OCI-LY1 (cell line): ENCODE results near the gene TNP1.

ENCODE experiments used
- H2AFZ ChIP-seq: fragments of 200-600 bp; sonication (generic), shearing (Covaris generic); 2 replicates; pipeline ENCODE4 v1.6.0; 2014; ENCODE audit warnings: antibody characterized with exemption, mild to moderate bottlenecking, low read length
- H3F3A ChIP-seq: fragments of 200-600 bp; sonication (generic), shearing (Covaris generic); 2 replicates; pipeline ENCODE4 v1.6.0; 2014; ENCODE audit warnings: mild to moderate bottlenecking, antibody characterized with exemption, low read length, moderate library complexity; ENCODE audit not compliant: insufficient read depth
- H3K27ac ChIP-seq: fragments of 200-600 bp; sonication (generic); 2 replicates; pipeline ENCODE4 v1.5.1; 2014; ENCODE audit warnings: low read length, mixed run types, mild to moderate bottlenecking, low read depth; ENCODE audit not compliant: poor library complexity, severe bottlenecking
- H3K27me3 ChIP-seq: fragments of 200-600 bp; sonication (generic); 2 replicates; pipeline ENCODE4 v1.6.0; 2014; ENCODE audit warnings: antibody characterized with exemption, mild to moderate bottlenecking, low read length, moderate library complexity; ENCODE audit not compliant: insufficient read depth
- H3K36me3 ChIP-seq: fragments of 200-600 bp; sonication (generic); 2 replicates; pipeline ENCODE4 v1.6.1; 2014; ENCODE audit warnings: mild to moderate bottlenecking, antibody characterized with exemption, low read length, moderate library complexity, mixed read lengths; ENCODE audit not compliant: insufficient read depth
- H3K4me1 ChIP-seq: fragments of 200-600 bp; sonication (generic); 2 replicates; pipeline ENCODE4 v1.5.1; 2014; ENCODE audit warnings: mild to moderate bottlenecking, low read length, moderate library complexity; ENCODE audit not compliant: insufficient read depth, severe bottlenecking
- H3K4me2 ChIP-seq: fragments of 200-600 bp; sonication (generic), shearing (Covaris generic); 2 replicates; pipeline ENCODE4 v1.6.1; 2014; ENCODE audit warnings: low read length
- H3K4me3 ChIP-seq: fragments of 200-600 bp; sonication (generic); 2 replicates; pipeline ENCODE4 v1.5.1; 2014; ENCODE audit warnings: low read length, low read depth, mild to moderate bottlenecking, mixed read lengths; ENCODE audit not compliant: poor library complexity, severe bottlenecking
- H3K79me2 ChIP-seq: fragments of 200-600 bp; shearing (Covaris generic); 2 replicates; pipeline ENCODE4 v1.6.1; 2016; ENCODE audit warnings: mixed run types, low read length, mixed read lengths; ENCODE audit not compliant: insufficient read depth
- H3K9ac ChIP-seq: fragments of 200-600 bp; sonication (generic), shearing (Covaris generic); 2 replicates; pipeline ENCODE4 v1.6.1; 2014; ENCODE audit warnings: mild to moderate bottlenecking, low read length, mixed read lengths
- H3K9me2 ChIP-seq: fragments of 200-600 bp; sonication (generic), shearing (Covaris generic); 2 replicates; pipeline ENCODE4 v1.6.1; 2014; ENCODE audit warnings: low read depth, mild to moderate bottlenecking, low read length, mixed read lengths
- H3K9me3 ChIP-seq: fragments of 200-600 bp; shearing (Covaris generic); 2 replicates; pipeline ENCODE4 v1.6.1; 2014; ENCODE audit warnings: low read length, mixed read lengths
- H4K20me1 ChIP-seq: fragments of 200-600 bp; sonication (generic), shearing (Covaris generic); 2 replicates; pipeline ENCODE4 v1.6.0; 2016; ENCODE audit warnings: mild to moderate bottlenecking, low read length; ENCODE audit not compliant: insufficient read depth
- CTCF ChIP-seq: fragments of 200-600 bp; sonication (generic), shearing (Covaris generic); IDR thresholded peaks from 2 replicates; pipeline ENCODE4 v1.5.1; 2017; ENCODE audit warnings: mild to moderate bottlenecking, antibody characterized with exemption, low read length, moderate library complexity, mixed read lengths
- EZH2 ChIP-seq: fragments of 200-600 bp; sonication (generic), shearing (Covaris generic); IDR thresholded peaks from 2 replicates; pipeline ENCODE4 v1.8.0; 2017; ENCODE audit warnings: borderline replicate concordance, mixed run types, mild to moderate bottlenecking, antibody characterized with exemption, low read length, moderate library complexity, mixed read lengths

The TNP1 gene

GRCh38 chr2:216858312-216858711 lies 1.6 kb downstream of the TNP1 start:
- Histone ChIP-seq H3K27ac (no peak overlapping the region), H3K36me3 (no peaks in the 10 kb centered on the region), H3K27me3 (no peaks in the 10 kb centered on the region; the same call in 1 of the 2 replicates), H3K9me2 (no peaks in the 10 kb centered on the region), H3K79me2 (no peaks in the 10 kb centered on the region), H3K9me3 (no peaks in the 10 kb centered on the region), H2AFZ (no peak overlapping the region), H3K9ac (no peak overlapping the region), H3K4me1 (no peaks in the 10 kb centered on the region), H4K20me1 (no peaks in the 10 kb centered on the region), H3K4me2 (no peak overlapping the region), H3K4me3 (no peak overlapping the region), H3F3A (no peaks in the 10 kb centered on the region)
- TF ChIP-seq EZH2 (no peak), CTCF (no peak)

GRCh38 chr2:216857131-216857550 lies 2.7 kb downstream of the TNP1 start:
- Histone ChIP-seq H2AFZ (no peak overlapping the region), H3K4me1 (no peaks in the 10 kb centered on the region), H3K9me2 (no peaks in the 10 kb centered on the region), H3K4me3 (no peak overlapping the region), H3K4me2 (no peak overlapping the region), H3K27me3 (no peaks in the 10 kb centered on the region; the same call in 1 of the 2 replicates), H3K27ac (no peak overlapping the region), H3K36me3 (no peaks in the 10 kb centered on the region), H4K20me1 (no peaks in the 10 kb centered on the region), H3F3A (no peaks in the 10 kb centered on the region), H3K9me3 (no peaks in the 10 kb centered on the region), H3K9ac (no peak overlapping the region), H3K79me2 (no peaks in the 10 kb centered on the region)
- no peak for TF ChIP-seq CTCF
- TF ChIP-seq EZH2: no peak

GRCh38 chr2:216856406-216857065 lies 3.3 kb downstream of the TNP1 start:
- H3K4me2 ChIP-seq: no peak overlapping the region
- TF ChIP-seq CTCF (no peak), EZH2 (no peak)
- no peaks in the 10 kb centered on the region for H3K79me2 ChIP-seq
- no peaks in the 10 kb centered on the region for H3F3A ChIP-seq
- H3K4me3 ChIP-seq: no peak overlapping the region
- no peaks in the 10 kb centered on the region for H3K4me1 ChIP-seq
- no peaks in the 10 kb centered on the region for H4K20me1 ChIP-seq
- H3K27me3 ChIP-seq: no peaks in the 10 kb centered on the region; the same call in 1 of the 2 replicates
- H3K9me2 ChIP-seq: no peaks in the 10 kb centered on the region
- H3K36me3 ChIP-seq: no peaks in the 10 kb centered on the region
- no peak overlapping the region for H3K9ac ChIP-seq
- H2AFZ ChIP-seq: no peak overlapping the region
- no peak overlapping the region for H3K27ac ChIP-seq
- H3K9me3 ChIP-seq: no peaks in the 10 kb centered on the region
